Measurements from ENCODE around the gene PLEKHD1.

- TF ChIP-seq, protein P1, sequence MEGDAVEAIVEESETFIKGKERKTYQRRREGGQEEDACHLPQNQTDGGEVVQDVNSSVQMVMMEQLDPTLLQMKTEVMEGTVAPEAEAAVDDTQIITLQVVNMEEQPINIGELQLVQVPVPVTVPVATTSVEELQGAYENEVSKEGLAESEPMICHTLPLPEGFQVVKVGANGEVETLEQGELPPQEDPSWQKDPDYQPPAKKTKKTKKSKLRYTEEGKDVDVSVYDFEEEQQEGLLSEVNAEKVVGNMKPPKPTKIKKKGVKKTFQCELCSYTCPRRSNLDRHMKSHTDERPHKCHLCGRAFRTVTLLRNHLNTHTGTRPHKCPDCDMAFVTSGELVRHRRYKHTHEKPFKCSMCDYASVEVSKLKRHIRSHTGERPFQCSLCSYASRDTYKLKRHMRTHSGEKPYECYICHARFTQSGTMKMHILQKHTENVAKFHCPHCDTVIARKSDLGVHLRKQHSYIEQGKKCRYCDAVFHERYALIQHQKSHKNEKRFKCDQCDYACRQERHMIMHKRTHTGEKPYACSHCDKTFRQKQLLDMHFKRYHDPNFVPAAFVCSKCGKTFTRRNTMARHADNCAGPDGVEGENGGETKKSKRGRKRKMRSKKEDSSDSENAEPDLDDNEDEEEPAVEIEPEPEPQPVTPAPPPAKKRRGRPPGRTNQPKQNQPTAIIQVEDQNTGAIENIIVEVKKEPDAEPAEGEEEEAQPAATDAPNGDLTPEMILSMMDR (conservative IDR thresholded peaks at IDR 0.05 in 1 of 2, IDR thresholded peaks at IDR 0.05 in 1 of 2; ENCODE audit: extremely low read depth in 1 of 2, insufficient read depth in 1 of 2, low read depth in 1 of 2, low read length in 2 of 2), result no peak
- no peak for TF ChIP-seq EZH2 (IDR thresholded peaks at IDR 0.05; ENCODE audit: borderline replicate concordance, low read length)
Observed at GRCh38 chr14:69479696-69480095, 4.8 kb upstream of the PLEKHD1 start.

Data from mammary epithelial cell (primary cell).